ENCODE results near the gene CHCHD3. TPM values are rescaled to one million over a fixed set of nuclear protein-coding genes. Genes with fewer than 3 reads are reported as not detected.

Gene CHCHD3
- total RNA-seq, 1 experiment from 2014 or later: 149 TPM

- Histone ChIP-seq H3K27me3 (ENCODE audit: low read length) (no peaks in the 10 kb centered on the region), H3F3A (ENCODE audit: low read length, unreplicated experiment) (no peaks in the 10 kb centered on the region), H3K4me1 (ENCODE audit: insufficient read depth, low read length) (no peaks in the 10 kb centered on the region), H3K9me2 (replicated peaks; ENCODE audit: low read length) (no peaks in the 10 kb centered on the region), H3K27ac (ENCODE audit: low read length) (no peak overlapping the region), H3K36me3 (ENCODE audit: low read depth, low read length) (no peaks in the 10 kb centered on the region), H3K9me3 (ENCODE audit: low read length) (0 out of 2 replicates have a peak, but pooled peaks cover 5% of the 10 kb centered on the region), H2AFZ (ENCODE audit: low read length) (no peak overlapping the region), H4K20me1 (ENCODE audit: low read length) (no peaks in the 10 kb centered on the region), H3K4me2 (ENCODE audit: low read length) (no peak overlapping the region), H3K79me2 (ENCODE audit: low read length) (no peaks in the 10 kb centered on the region), H3K9ac (ENCODE audit: low read length) (no peak overlapping the region), H3K4me3 (ENCODE audit: low read length) (no peak overlapping the region)
- ChIA-PET CTCF (no interaction called here), POLR2A (ENCODE audit: unreplicated experiment) (no interaction called here)
- BruUV-seq (replicated peaks): no TSS peak
- DNase-seq: no peak
- TF ChIP-seq, protein P1, sequence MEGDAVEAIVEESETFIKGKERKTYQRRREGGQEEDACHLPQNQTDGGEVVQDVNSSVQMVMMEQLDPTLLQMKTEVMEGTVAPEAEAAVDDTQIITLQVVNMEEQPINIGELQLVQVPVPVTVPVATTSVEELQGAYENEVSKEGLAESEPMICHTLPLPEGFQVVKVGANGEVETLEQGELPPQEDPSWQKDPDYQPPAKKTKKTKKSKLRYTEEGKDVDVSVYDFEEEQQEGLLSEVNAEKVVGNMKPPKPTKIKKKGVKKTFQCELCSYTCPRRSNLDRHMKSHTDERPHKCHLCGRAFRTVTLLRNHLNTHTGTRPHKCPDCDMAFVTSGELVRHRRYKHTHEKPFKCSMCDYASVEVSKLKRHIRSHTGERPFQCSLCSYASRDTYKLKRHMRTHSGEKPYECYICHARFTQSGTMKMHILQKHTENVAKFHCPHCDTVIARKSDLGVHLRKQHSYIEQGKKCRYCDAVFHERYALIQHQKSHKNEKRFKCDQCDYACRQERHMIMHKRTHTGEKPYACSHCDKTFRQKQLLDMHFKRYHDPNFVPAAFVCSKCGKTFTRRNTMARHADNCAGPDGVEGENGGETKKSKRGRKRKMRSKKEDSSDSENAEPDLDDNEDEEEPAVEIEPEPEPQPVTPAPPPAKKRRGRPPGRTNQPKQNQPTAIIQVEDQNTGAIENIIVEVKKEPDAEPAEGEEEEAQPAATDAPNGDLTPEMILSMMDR (conservative IDR thresholded peaks at IDR 0.05; ENCODE audit: low read depth, low read length): no peak
- no peak for TF ChIP-seq EZH2phosphoT487 (IDR thresholded peaks at IDR 0.05; ENCODE audit: borderline replicate concordance, low read length)
- no peak for TF ChIP-seq EZH2 (IDR thresholded peaks at IDR 0.05; ENCODE audit: low read length, unreplicated experiment)
- no peak for ATAC-seq
- intact Hi-C loops (cut with micrococcal nuclease): no loop called here
Observed at GRCh38 chr7:132766660-132767059, 315.2 kb downstream of the CHCHD3 start.

DNA sequence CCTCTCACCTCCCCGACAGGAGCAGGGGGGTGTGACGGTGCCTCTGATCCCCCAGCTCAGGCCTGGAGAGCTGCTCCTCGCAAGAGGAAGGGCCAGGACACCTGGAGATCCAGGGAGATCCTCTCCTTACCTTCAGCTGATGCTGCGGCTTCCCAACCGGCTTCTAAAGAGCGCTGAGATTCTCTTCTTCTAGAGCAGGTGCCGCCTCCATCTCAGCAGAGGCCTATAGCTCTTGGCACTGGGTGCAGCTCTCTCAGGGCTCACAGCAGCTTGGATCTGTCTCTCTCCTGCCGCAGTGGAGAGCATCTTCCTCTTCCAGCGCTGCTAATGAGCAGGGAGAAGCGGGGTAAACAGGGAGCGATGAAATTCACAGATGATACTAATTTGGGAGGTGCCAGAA is 316.0 kb downstream of the CHCHD3 start:
- Histone ChIP-seq H3K9ac (ENCODE audit: low read length) (no peak overlapping the region), H3K27ac (ENCODE audit: low read length) (no peak overlapping the region), H2AFZ (ENCODE audit: low read length) (no peak overlapping the region), H3K9me2 (replicated peaks; ENCODE audit: low read length) (no peaks in the 10 kb centered on the region), H3K27me3 (ENCODE audit: low read length) (no peaks in the 10 kb centered on the region), H3K9me3 (ENCODE audit: low read length) (0 out of 2 replicates have a peak, but pooled peaks cover 5% of the 10 kb centered on the region), H3F3A (ENCODE audit: low read length, unreplicated experiment) (no peaks in the 10 kb centered on the region), H3K4me1 (ENCODE audit: insufficient read depth, low read length) (no peaks in the 10 kb centered on the region), H3K79me2 (ENCODE audit: low read length) (no peaks in the 10 kb centered on the region), H3K4me3 (ENCODE audit: low read length) (no peak overlapping the region), H3K4me2 (ENCODE audit: low read length) (no peak overlapping the region), H3K36me3 (ENCODE audit: low read depth, low read length) (no peaks in the 10 kb centered on the region), H4K20me1 (ENCODE audit: low read length) (no peaks in the 10 kb centered on the region)
- DNase-seq (no peak), ATAC-seq (no peak)
- BruUV-seq (replicated peaks): no TSS peak
- intact Hi-C loops (cut with micrococcal nuclease): no loop called here
- ChIA-PET CTCF (no interaction called here), POLR2A (ENCODE audit: unreplicated experiment) (no interaction called here)
- TF ChIP-seq EZH2 (IDR thresholded peaks at IDR 0.05; ENCODE audit: low read length, unreplicated experiment) (no peak), EZH2phosphoT487 (IDR thresholded peaks at IDR 0.05; ENCODE audit: borderline replicate concordance, low read length) (no peak)
- TF ChIP-seq, protein P1 (conservative IDR thresholded peaks at IDR 0.05; ENCODE audit: low read depth, low read length): no peak

DNA sequence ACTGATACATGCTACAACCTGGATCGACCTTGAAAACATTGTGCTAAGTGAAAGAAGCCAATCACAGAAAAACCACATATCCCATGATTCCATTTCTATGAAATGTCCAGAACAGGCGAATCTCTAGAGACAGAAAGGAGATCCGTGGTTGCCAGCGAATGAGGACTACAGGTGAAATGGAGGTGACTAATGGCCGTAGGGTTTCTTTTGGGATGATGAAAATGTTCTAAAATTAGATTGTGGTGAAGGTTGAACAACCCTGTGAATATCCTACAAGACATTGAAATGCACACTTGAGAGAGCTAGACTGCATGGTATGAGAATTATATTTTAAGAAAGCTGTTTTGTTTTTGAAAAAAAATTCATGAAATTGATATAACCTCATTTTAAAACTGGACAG is 317.1 kb downstream of the CHCHD3 start:
- H3K4me2 ChIP-seq (ENCODE audit: low read length): no peak overlapping the region
- TF ChIP-seq, protein P1 (conservative IDR thresholded peaks at IDR 0.05; ENCODE audit: low read depth, low read length): no peak
- TF ChIP-seq EZH2phosphoT487 (IDR thresholded peaks at IDR 0.05; ENCODE audit: borderline replicate concordance, low read length) (no peak), EZH2 (IDR thresholded peaks at IDR 0.05; ENCODE audit: low read length, unreplicated experiment) (no peak)
- no peaks in the 10 kb centered on the region for H3K27me3 ChIP-seq (ENCODE audit: low read length)
- POLR2A ChIA-PET (ENCODE audit: unreplicated experiment): no interaction called here
- CTCF ChIA-PET: no interaction called here
- H3K36me3 ChIP-seq (ENCODE audit: low read depth, low read length): no peaks in the 10 kb centered on the region
- DNase-seq (no peak), ATAC-seq (no peak)
- H2AFZ ChIP-seq (ENCODE audit: low read length): no peak overlapping the region
- H3K9me2 ChIP-seq (replicated peaks; ENCODE audit: low read length): no peaks in the 10 kb centered on the region
- H3K79me2 ChIP-seq (ENCODE audit: low read length): no peaks in the 10 kb centered on the region
- no peaks in the 10 kb centered on the region for H3F3A ChIP-seq (ENCODE audit: low read length, unreplicated experiment)
- BruUV-seq (replicated peaks): no TSS peak
- H3K4me3 ChIP-seq (ENCODE audit: low read length): no peak overlapping the region
- H3K27ac ChIP-seq (ENCODE audit: low read length): no peak overlapping the region
- H3K4me1 ChIP-seq (ENCODE audit: insufficient read depth, low read length): peaks cover 5% of the 10 kb centered on the region; the same call in 1 of the 2 replicates
- H4K20me1 ChIP-seq (ENCODE audit: low read length): no peaks in the 10 kb centered on the region
- H3K9me3 ChIP-seq (ENCODE audit: low read length): 0 out of 2 replicates have a peak, but pooled peaks cover 5% of the 10 kb centered on the region
- intact Hi-C loops (cut with micrococcal nuclease): loop anchor here (1.0 kb wide), 1 partner anchor 20 kb away; no protein-coding TSS in a partner anchor
- no peak overlapping the region for H3K9ac ChIP-seq (ENCODE audit: low read length)
